Left hindlimb (tissue), 1 donor: ENCODE measurements around the gene DIP2C.
"Not testable (repeated sequence)": the region's sequence is repeated elsewhere in the genome, so short reads cannot be mapped to it uniquely, and the experiment has no call there.

Experiments
- DNase-seq: peaks from one replicate; pipeline ENCODE4 v3.0.0-alpha.2; 2018

Gene DIP2C

GRCh38 chr10:625333-625696 is 64.2 kb downstream of the DIP2C start:
- no peak for DNase-seq

- peak; percentile 84 for DNase-seq
Measured at GRCh38 chr10:624605-625332, 64.7 kb downstream of the DIP2C start.

GRCh38 chr10:624312-624604 is 65.2 kb downstream of the DIP2C start:
- no peak for DNase-seq

- DNase-seq, result no peak
Measured at GRCh38 chr10:623477-624311, 65.8 kb downstream of the DIP2C start.

GRCh38 chr10:623014-623413 is 66.5 kb downstream of the DIP2C start:
- DNase-seq, result no peak

GRCh38 chr10:621981-622740 is 67.3 kb downstream of the DIP2C start:
- no peak for DNase-seq

- no peak for DNase-seq
Measured at GRCh38 chr10:621513-621912, 68.0 kb downstream of the DIP2C start.

- DNase-seq, result no peak
Measured at GRCh38 chr10:620971-621370, 68.5 kb downstream of the DIP2C start.

- DNase-seq, result no peak
Measured at GRCh38 chr10:620417-620816, 69.1 kb downstream of the DIP2C start.

GRCh38 chr10:619710-620109 is 69.8 kb downstream of the DIP2C start:
- DNase-seq, result no peak

- peak; percentile 66 for DNase-seq
Measured at GRCh38 chr10:618229-618989, 71.1 kb downstream of the DIP2C start.

GRCh38 chr10:617471-617870 is 72.0 kb downstream of the DIP2C start:
- DNase-seq, result no peak

GRCh38 chr10:615583-616152 is 73.8 kb downstream of the DIP2C start:
- no peak for DNase-seq

- DNase-seq, result no peak
Measured at GRCh38 chr10:614790-615582, 74.5 kb downstream of the DIP2C start.

- DNase-seq, result peak; percentile 25
Measured at GRCh38 chr10:614139-614711, 75.2 kb downstream of the DIP2C start.

GRCh38 chr10:613271-614138 is 76.0 kb downstream of the DIP2C start:
- DNase-seq, result peak; percentile 52

- peak; percentile 19 for DNase-seq
Measured at GRCh38 chr10:612696-613095, 76.8 kb downstream of the DIP2C start.

GRCh38 chr10:610642-611305 is 78.7 kb downstream of the DIP2C start:
- DNase-seq, result not testable (repeated sequence)

GRCh38 chr10:609868-610545 is 79.5 kb downstream of the DIP2C start:
- DNase-seq, result peak; percentile 16
